ENCODE results near the gene CCDC187.

The CCDC187 gene

GRCh38 chr9:136245219-136246150 is 58.4 kb downstream of the CCDC187 start, which contains the start of gene QSOX2:
Gene QSOX2 (minus strand): TSS chr9:136245812. CDS start chr9:136245803, 9 bp downstream.
- no peak for TF ChIP-seq CTCF (IDR thresholded peaks at IDR 0.05; ENCODE audit: insufficient read depth, low read depth, low read length, missing control alignments)
- peak; percentile 82 for DNase-seq (ENCODE audit: low read depth)
- H3K4me3 ChIP-seq (ENCODE audit: low read length): peak within 1 kb of the TSS; percentile 66

GRCh38 chr9:136244969-136245218 is 59.0 kb downstream of the CCDC187 start:
- TF ChIP-seq CTCF (IDR thresholded peaks at IDR 0.05; ENCODE audit: insufficient read depth, low read depth, low read length, missing control alignments): no peak
- peak overlapping the region; percentile 66 for H3K4me3 ChIP-seq (ENCODE audit: low read length)
- DNase-seq (ENCODE audit: low read depth): no peak

DNA sequence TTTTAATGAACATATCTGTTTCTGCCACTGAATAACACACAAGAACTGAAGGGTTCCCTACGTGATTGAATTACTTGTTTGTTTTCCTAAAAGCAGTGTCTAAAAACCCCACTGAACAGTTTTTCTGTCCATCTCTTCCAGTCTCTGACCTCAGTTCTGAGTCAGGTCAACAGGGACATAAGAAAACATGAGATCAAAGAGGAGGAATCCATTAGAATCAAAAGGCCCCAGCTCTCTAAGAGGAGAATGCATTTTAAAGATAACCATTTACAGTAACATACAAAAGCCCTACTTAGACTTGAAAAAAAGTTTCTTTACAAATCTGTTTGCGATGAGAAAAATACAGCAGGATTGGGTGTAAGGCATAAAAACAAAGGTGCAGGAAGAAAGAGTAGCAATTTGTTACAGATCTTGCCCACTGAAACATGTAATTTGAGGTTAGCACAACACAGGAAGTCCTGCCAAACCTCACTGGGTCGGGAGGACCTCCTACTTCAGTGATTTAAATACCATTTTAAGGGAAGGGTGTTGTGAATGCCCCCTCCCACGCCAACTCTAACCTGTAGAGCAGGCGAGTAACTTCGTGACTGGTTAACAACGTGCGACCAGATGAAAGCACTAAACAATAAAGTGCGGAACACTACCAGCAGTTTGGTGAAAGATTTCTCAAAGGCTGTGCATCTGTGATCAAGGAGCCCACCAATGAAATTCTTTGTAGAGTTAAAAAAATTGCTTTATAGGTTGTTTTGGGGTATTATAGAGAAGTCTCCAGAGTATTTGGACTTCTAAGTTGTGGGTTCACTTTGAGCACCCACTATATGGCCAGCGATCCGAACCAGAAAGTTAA is 59.5 kb downstream of the CCDC187 start:
- H3K4me3 ChIP-seq (ENCODE audit: low read length): peak overlapping the region; percentile 66
- DNase-seq (ENCODE audit: low read depth): no peak
- no peak for TF ChIP-seq CTCF (IDR thresholded peaks at IDR 0.05; ENCODE audit: insufficient read depth, low read depth, low read length, missing control alignments)

DNA sequence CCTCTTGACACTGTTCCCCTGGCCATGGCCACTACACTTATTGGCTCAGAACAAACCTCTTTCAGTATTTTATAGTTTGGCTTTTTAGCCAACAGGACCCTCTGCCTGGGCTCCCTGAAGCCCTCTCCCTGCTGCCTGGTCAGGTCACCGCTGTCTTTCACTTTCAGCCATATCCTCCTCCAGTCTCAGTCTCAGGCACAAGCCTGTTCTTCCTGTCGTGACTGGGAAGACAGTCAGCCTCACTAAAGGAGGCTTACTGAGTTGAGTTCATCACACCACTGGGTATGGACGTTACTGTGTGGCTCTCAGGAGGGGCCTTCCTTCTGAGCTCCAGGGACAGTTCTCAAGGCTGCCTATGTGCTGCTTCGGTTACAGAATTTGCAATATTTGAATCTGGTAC is 60.3 kb downstream of the CCDC187 start:
- TF ChIP-seq CTCF (IDR thresholded peaks at IDR 0.05; ENCODE audit: insufficient read depth, low read depth, low read length, missing control alignments): no peak
- peak; percentile 42 for DNase-seq (ENCODE audit: low read depth)
- no peak overlapping the region for H3K4me3 ChIP-seq (ENCODE audit: low read length)

- no peak overlapping the region for H3K4me3 ChIP-seq (ENCODE audit: low read length)
- TF ChIP-seq CTCF (IDR thresholded peaks at IDR 0.05; ENCODE audit: insufficient read depth, low read depth, low read length, missing control alignments): peak; percentile 11
- peak; percentile 38 for DNase-seq (ENCODE audit: low read depth)
These were observed 60.9 kb downstream of the CCDC187 start for GRCh38 chr9:136242918-136243525.

- H3K4me3 ChIP-seq (ENCODE audit: low read length): no peak overlapping the region
- TF ChIP-seq CTCF (IDR thresholded peaks at IDR 0.05; ENCODE audit: insufficient read depth, low read depth, low read length, missing control alignments): no peak
- DNase-seq (ENCODE audit: low read depth): no peak
These were observed 61.6 kb downstream of the CCDC187 start for GRCh38 chr9:136242248-136242647.
